ENCODE measurements around the gene NFIA. TPM values are rescaled to one million over a fixed set of nuclear protein-coding genes. Genes with fewer than 3 reads are reported as not detected.

Gene NFIA
- total and polyA plus RNA-seq, 7 donors, result 4.0 to 42.7 (median 30.6) TPM

DNA sequence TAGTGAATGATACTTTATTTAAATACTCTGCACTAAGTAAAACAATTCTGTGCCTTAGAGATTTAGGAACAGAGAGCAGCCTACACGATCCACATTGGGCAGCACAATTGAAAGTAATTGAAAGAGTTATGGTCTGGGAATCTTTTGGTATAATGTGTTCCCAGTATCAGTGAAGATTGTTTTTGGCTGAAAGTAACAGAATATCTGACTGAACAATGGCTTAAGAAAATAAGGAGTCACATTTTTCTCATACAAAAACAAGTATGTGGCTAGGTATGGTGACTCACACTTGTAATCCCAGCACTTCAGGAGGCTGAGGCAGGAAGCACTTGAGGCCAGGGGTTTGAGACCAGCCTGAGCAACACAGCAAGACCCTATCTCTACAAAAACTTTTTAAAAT lies 306.2 kb downstream of the NFIA start:
- Histone ChIP-seq H3K4me3 (no peak overlapping the region), H3K9me3 (peaks cover 9% of the 10 kb centered on the region), H3K36me3 (ENCODE audit: insufficient read depth in 1 of 2, low read depth in 1 of 2) (peaks cover under 1 to 21% of the 10 kb centered on the region in 2 donors), H3K27me3 (ENCODE audit: insufficient read depth in 3 of 3, low read length in 2 of 3) (no peaks in the 10 kb centered on the region), H3K4me1 (peaks cover 14% of the 10 kb centered on the region), H3K27ac (no peak overlapping the region)
- TF ChIP-seq, protein P1, sequence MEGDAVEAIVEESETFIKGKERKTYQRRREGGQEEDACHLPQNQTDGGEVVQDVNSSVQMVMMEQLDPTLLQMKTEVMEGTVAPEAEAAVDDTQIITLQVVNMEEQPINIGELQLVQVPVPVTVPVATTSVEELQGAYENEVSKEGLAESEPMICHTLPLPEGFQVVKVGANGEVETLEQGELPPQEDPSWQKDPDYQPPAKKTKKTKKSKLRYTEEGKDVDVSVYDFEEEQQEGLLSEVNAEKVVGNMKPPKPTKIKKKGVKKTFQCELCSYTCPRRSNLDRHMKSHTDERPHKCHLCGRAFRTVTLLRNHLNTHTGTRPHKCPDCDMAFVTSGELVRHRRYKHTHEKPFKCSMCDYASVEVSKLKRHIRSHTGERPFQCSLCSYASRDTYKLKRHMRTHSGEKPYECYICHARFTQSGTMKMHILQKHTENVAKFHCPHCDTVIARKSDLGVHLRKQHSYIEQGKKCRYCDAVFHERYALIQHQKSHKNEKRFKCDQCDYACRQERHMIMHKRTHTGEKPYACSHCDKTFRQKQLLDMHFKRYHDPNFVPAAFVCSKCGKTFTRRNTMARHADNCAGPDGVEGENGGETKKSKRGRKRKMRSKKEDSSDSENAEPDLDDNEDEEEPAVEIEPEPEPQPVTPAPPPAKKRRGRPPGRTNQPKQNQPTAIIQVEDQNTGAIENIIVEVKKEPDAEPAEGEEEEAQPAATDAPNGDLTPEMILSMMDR (IDR thresholded peaks at IDR 0.05), result no peak
- DNase-seq (no peak), ATAC-seq (no peak)
- intact Hi-C loops (cut with DNase I), result no loop called here
- WGBS, 3 donors, result 44 to 76% (median 46%) methylated on average over 1 of the region's 1 CpG

DNA sequence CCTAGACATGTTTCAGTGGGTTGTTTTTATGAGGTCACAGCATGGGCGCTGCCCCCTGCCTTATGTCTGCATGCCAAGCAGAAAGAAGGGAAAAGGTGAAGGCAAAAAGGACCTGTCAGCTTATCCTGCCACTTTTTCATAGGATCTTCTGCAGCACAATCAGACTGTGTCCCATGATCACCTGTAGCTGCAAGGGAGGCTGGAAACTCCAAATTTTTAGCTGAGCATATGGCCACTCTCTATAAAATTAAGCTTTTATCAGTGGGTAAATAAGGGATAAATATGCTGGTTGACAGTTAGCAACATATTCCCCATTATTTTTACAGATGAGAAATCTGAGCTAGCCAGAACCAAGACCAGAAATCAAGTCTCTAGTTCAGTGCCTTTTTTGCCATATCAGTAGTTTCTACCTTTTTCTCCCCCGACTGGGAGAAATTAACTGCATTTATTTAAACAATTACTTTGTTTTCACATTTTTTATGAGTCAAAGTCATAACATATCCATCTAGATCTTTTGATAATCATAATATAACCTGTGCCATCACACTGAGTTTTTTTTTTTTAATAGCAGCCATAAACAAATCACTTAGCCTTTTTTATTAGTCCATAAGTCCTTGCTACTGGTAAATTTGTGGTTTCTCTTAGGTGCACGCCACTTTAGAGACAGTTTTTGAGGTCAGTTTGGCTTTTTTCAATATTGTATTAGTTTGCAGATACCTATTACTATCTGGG lies 307.0 kb downstream of the NFIA start:
- ATAC-seq (no peak), DNase-seq (no peak)
- no peaks in the 10 kb centered on the region for H3K27me3 ChIP-seq (ENCODE audit: insufficient read depth in 3 of 3, low read length in 2 of 3)
- WGBS, 3 donors, result 85 to 97% (median 95%) methylated on average over 3 of the region's 3 CpGs
- H3K4me3 ChIP-seq, result no peak overlapping the region
- no peak overlapping the region for H3K27ac ChIP-seq
- H3K4me1 ChIP-seq, result peaks cover 14% of the 10 kb centered on the region
- TF ChIP-seq, protein P1 (IDR thresholded peaks at IDR 0.05), result no peak
- peaks cover 9% of the 10 kb centered on the region for H3K9me3 ChIP-seq
- peaks cover 0 to 13% of the 10 kb centered on the region in 2 donors for H3K36me3 ChIP-seq (ENCODE audit: insufficient read depth in 1 of 2, low read depth in 1 of 2)
- intact Hi-C loops (cut with DNase I), result no loop called here

DNA sequence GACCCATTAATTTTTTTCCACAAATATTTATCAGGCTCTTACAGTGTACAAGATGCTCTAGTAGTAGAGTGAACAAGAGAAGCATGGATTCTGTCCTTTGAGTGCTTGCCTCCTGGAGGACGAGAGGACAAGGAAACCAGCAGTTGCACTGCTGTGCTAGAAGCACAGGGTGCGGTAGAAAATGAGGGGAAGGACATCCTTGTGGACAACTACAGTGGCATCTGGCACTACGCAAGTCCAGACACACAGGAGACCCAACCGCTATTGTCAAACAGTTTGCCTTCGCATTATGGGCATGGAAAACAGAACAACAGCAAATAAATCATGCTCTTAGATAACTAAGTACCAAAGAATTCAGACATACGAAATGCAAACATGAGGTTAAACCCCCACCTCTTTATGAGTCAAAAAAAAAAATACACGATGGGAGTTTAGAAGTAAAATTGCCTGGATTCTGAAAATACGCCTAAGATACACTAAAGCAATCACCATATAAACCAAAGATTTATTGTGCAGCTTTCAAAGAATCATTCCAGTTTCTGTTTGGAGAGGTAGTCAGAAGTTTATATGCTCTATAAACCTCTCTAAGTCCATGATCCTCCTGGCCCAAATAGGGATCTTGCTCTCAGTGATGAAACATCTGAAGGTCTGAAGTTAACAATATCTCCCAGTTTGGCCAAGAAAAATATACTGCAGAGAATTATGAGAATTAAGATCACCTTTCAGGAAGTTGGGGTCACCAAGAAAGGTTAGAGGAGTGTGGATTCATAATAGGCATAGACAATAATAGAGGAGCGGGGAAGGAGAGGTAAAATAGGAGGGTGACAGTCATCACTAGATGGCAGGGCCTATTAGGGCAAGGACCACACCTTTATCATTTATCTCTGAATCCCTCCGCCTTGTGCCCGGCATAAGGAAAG lies 307.8 kb downstream of the NFIA start:
- DNase-seq (no peak), ATAC-seq (no peak)
- Histone ChIP-seq H3K4me3 (no peak overlapping the region), H3K27ac (no peak overlapping the region), H3K4me1 (peaks cover 14% of the 10 kb centered on the region), H3K27me3 (ENCODE audit: insufficient read depth in 3 of 3, low read length in 2 of 3) (no peaks in the 10 kb centered on the region), H3K36me3 (ENCODE audit: insufficient read depth in 1 of 2, low read depth in 1 of 2) (peaks cover 0 to 10% of the 10 kb centered on the region in 2 donors), H3K9me3 (peaks cover 9% of the 10 kb centered on the region)
- intact Hi-C loops (cut with DNase I), result loop anchor here in 1 of 2 donors (2.0 kb wide), 1 partner anchor 17 kb away; no protein-coding TSS in a partner anchor
- TF ChIP-seq, protein P1 (IDR thresholded peaks at IDR 0.05), result no peak
- 87 to 90% (median 90%) methylated on average over 11 of the region's 11 CpGs for WGBS, 3 donors

DNA sequence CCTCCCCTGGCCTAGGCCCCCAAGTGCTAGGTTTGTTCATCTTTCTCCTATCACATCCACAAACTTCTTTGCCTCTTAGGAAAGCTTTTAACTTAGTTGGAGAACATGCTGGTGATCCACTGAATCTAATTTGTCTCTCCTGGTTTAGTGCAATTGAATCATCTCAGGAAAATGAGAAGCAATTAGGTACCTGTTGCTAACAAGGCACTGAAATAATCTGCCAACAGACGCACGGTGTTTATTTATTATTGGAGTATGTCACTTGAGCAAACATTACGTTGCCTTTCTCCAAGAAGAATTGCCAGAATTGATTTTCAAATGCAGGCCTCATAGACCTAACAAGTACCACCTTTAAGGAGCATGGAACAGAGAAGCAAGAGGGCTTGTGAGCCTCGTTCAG lies 309.4 kb downstream of the NFIA start:
- H3K27ac ChIP-seq, result no peak overlapping the region
- TF ChIP-seq, protein P1 (IDR thresholded peaks at IDR 0.05), result no peak
- H3K36me3 ChIP-seq (ENCODE audit: insufficient read depth in 1 of 2, low read depth in 1 of 2), result peaks cover 0 to 10% of the 10 kb centered on the region in 2 donors
- peaks cover 18% of the 10 kb centered on the region for H3K4me1 ChIP-seq
- no peak overlapping the region for H3K4me3 ChIP-seq
- intact Hi-C loops (cut with DNase I), result loop anchor here in 1 of 2 donors (2.0 kb wide), 1 partner anchor 19 kb away; no protein-coding TSS in a partner anchor
- ATAC-seq, result no peak
- no peaks in the 10 kb centered on the region for H3K27me3 ChIP-seq (ENCODE audit: insufficient read depth in 3 of 3, low read length in 2 of 3)
- 27 to 48% (median 31%) methylated on average over 4 of the region's 4 CpGs for WGBS, 3 donors
- H3K9me3 ChIP-seq, result peaks cover 9% of the 10 kb centered on the region
- no peak for DNase-seq

Measured in psoas muscle (tissue), 8 donors.